Breast epithelium (tissue), 3 donors: ENCODE data around the gene LDB3.

ENCODE experiments used
- POLR2A ChIP-seq: fragments of 450-650 bp; IDR thresholded peaks from one replicate; pipeline ENCODE4 v1.6.1; 2016; ENCODE audit warnings: antibody characterized with exemption, mild to moderate bottlenecking, moderate library complexity
- TF ChIP-seq, protein P1 (sequence below), 3 donors: fragments of 450-650 bp; IDR thresholded peaks; one replicate each; pipeline ENCODE4 v1.5.1; 2016 to 2017; ENCODE audit warnings: antibody characterized with exemption in 3 of 3, mild to moderate bottlenecking in 3 of 3, moderate library complexity in 3 of 3

DNA sequence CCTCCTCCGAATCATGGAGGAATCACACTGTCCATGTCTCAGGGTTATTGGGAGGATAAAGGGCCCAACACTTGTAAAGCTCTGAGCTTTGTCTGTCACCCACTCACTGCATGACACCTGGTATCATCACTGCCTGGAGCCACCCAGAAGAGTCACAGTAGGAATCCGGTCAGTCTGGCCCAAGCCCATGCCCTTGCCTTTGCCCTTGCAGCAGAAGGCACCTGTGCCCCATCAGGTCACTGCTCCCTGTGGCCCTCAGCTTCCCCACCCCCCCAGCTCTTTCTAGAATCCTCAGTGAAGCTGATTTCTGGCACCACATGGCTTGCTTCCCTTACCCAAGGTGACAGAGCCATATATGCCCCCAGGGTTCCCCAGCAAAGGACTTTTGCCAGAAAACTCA lies 14.4 kb downstream of the LDB3 start:
- TF ChIP-seq, protein P1, sequence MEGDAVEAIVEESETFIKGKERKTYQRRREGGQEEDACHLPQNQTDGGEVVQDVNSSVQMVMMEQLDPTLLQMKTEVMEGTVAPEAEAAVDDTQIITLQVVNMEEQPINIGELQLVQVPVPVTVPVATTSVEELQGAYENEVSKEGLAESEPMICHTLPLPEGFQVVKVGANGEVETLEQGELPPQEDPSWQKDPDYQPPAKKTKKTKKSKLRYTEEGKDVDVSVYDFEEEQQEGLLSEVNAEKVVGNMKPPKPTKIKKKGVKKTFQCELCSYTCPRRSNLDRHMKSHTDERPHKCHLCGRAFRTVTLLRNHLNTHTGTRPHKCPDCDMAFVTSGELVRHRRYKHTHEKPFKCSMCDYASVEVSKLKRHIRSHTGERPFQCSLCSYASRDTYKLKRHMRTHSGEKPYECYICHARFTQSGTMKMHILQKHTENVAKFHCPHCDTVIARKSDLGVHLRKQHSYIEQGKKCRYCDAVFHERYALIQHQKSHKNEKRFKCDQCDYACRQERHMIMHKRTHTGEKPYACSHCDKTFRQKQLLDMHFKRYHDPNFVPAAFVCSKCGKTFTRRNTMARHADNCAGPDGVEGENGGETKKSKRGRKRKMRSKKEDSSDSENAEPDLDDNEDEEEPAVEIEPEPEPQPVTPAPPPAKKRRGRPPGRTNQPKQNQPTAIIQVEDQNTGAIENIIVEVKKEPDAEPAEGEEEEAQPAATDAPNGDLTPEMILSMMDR (IDR thresholded peaks at IDR 0.05): no peak
- no peak for TF ChIP-seq POLR2A
